NCI-H2227 treated with DMSO at 0.1 percent for 48 hours (cell line): ENCODE data around the gene ZMYND11.
"Not testable (repeated sequence)": the region's sequence is repeated elsewhere in the genome, so short reads cannot be mapped to it uniquely, and the experiment has no call there.

Source experiments
- DNase-seq: peaks from one replicate; lab custom pipeline; 2025; lab: John Stamatoyannopoulos, UW

ZMYND11 gene

DNA sequence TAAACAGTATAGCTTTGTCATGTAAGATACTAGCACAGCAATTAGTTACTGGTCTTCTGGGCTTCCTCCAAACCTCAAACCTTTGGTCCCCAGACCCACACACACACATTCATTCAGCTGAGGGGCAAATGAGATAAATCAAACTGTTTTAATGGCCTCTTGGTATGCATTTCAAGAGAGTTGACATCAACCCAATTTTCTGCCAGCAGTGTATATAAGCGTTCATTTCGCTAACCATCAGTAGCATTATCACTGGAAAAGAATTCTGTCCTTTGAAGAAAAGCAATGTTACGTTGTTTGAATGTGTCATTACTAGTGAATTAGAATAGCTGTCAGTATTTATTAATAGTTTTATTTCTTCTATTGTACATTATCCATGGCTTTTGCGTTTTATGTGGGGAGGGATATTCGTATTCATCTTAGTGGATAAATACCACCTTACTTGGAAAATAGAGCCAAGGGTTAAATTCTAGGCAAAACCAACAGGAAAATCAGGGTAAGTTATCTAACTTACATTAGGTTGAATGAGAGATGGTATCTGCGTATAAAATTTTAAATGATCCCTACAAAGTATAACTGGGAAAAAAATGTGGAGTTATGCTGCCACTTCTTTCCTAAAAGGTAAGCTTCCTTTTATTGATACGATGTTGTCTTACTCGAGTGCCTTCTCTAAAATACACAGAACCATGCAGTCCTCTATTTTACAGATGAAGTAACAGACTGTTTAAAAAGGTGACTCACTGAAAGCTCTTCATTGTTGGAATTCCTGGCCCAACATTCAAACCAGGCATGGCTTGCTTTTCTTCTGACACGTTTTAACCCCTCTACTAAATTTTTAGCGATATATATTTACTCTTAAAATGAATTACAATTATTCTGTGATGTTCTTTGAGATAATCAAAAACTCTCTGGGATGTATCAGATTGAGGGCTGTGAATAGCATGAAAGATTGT, 2.0 kb upstream of the ZMYND11 start:
- no peak for DNase-seq

DNA sequence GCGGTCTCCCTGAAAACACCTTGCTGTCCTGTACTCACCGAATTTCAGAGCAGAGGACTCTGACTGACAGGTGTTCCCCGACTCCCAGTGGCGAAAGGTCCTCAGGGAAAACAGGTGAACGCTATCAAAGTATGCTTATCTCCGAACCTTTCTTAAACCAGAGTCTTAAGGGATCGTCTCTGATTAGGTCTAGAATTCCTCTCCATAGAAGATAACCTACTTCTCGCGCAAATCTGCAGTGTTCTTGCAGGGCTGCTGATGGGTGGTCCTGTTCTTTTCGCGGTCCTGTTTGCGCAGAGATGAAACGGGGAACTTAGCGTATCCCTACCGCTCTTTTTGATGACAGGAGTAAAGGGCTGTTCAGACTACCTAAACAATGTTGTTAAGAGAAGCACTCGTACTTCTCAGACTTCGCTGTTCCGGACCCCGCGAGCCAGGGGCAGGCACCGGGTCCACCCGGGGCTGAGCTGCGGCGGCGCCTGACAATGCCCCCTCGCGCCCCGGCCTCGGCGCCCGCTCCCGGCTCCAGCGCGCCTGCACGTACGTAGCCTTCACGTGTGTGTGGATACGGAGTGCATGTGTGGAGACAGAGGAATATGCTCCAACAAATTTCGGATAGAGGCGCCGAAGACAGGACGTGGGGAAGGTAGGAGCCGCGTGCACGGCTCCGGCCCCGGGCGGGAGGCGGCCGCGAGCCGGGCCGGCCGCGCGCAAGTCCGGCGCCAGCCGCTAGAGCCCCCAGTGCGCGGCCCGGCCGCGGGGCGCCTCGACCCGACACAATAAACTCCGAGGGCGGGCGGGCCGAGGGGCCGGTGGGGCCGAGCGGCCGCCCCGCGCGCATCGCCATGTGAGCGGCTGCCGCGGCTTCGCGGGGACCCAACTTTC, 766 bp upstream of the ZMYND11 start:
- DNase-seq = no peak

DNA sequence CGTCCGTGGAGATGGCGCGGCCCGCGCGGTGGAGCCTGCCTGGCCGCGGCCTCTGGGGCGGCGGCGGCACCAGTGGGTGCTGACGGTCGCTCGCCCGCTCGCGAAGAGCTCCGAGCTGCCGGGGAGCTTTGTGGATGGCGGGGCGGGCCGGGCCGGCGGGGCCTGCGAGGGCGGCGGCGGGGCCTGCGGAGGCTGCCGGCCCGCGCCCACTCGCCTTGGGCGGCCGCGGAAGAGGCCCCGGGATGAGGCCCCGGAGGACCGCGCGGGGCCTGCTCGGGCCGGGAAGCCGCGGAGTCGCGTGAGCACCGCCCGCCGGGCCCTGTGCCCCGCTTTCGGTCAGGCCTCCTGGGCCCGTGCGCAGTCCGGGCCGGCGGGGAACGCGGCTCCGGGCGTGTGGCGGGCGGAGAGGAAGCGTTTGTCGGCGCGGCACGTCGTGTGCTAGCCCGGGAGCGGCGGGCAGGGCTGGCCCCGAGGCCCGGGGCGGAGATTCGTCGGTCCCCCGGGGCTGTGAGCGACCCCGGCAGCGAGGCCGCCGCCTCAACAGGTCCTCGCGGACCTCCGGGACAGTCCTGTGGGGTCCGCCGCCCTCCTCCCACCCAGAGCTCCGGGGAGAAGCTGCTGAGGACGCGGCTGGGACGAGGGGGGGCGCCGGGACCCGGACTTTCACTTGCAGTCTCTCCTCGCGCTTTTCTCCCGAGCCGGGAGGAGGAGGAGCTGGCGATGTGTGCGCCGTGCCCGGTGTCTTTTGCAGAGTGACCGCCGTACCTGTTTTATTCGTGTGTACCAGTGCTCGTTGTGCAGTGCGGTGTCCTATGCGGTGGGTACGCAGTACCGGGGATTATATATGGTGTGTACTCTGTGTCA, 578 bp downstream of the ZMYND11 start:
- peak; percentile 5 for DNase-seq

DNA sequence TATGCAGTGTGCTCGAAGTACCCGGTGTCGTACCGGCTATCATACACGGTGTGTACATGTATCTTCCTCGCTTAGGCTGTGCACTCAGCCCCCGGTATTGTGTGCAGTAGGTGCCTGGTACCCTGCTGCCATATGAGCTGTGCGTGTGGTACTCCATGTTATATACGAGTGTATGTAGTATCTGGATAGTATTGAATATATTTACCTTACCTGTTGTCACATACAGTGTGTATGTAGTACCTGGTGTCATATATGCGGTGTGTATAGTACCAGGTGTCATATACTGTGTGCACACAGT, 1.2 kb downstream of the ZMYND11 start:
- DNase-seq = no peak

DNA sequence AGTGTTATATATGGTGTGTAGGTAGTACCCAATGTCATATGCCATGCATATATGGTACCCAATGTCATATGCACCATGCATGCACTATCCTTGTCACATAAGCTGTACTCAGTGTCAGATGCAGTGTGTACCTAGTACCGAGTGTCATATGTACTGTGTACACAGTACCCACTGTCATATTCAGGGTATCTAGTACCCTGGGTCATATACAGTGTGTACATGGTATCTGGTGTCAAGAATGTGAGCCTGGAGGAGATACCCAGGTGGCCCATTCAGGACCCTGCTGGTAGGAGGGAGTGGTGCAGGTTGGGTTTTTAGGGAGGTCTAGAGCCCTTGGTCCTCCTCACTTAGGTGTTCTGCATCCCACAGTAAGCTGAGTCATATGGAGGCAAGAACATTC, 1.8 kb downstream of the ZMYND11 start:
- no peak for DNase-seq

DNA sequence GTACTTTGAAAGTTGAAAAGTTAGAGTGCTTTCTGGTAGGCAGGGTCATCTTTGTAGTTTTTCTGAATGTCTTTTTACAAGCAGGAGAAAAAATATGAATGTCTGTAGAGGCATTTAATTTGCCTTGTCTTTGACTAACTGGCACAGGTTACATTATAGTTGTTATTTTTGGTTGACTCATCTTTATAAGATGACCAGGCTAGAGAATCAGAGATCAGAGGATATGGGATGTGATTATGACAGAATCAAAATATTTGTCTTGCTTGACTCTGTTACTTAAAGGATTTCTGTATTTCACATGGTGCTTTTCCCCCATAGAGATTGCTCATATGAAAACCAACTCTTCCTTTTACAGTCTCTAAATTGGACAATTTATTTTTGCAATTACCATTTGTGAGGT, 2.4 kb downstream of the ZMYND11 start:
- no peak for DNase-seq

DNA sequence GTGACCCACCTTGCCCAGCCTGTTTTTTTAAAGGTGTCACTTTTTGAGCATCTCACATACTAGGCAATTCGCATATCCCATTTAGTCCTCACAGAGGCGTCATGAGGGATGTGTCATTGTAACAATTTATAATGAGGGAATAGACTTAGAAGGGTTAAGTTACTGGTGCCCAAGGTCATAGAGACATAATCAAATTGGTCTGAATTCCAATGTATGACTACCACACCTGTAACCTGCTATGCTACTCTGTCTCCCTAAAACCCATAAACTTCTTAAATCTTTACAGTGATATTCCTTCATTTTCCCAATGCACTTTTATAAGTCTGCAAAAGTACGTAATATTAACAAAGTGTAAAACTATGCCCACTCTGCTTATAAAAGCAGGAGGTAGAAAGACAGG, 7.1 kb downstream of the ZMYND11 start:
- DNase-seq = no peak

DNA sequence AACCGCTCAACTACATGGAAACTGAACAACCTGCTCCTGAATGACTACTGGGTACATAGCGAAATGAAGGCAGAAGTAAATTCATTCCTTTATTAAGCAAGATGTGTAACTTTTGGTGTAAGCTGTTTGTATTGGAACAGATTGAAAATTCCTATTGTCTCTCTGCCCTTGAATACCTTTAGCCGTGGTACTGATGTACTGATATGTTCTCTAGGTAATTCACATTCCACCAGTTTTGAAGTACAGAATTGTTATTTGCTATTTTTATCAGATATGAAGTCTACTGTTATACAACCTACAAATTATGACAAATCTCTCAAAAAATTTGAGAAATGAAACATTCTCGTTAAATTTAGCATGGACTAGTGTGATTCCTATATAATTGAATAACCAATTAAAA, 17.7 kb downstream of the ZMYND11 start:
- DNase-seq = no peak

DNA sequence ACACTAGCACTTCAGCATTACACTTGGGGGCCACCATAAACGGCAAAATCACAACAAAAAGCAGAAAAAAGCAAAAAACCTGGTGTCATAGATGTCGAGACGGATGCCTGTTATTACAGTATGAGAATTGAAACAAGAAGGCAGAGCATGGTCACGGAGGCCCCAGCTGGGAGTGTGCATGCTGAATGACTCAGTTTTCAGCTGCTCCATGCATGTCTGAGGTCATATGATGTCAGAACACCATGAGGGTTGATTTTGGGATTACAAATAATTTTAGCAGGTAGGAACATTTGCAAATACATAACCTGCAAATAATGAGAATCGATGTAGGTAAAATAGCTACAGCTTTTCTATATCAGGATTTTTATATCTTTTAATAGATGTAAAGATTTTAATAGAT, 19.1 kb downstream of the ZMYND11 start:
- no peak for DNase-seq

DNA sequence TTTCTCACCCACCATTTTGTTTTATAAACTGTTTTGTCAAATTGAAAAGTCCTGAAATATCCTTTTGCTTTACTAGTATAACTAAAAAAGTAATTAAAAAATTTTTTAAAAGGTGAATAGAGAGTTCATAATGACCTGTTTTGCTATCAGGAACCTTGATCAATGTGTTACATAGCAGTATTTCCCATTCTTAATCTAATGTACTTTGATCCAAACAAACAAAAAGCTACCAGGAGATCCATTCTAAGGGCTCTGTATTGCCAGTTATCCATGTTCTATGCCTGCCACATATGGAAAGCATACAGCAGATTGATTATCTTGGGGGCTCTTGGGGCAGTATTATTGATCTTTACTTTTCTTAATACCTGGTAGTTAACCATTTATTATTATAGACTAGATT, 32.1 kb downstream of the ZMYND11 start:
- no peak for DNase-seq

DNA sequence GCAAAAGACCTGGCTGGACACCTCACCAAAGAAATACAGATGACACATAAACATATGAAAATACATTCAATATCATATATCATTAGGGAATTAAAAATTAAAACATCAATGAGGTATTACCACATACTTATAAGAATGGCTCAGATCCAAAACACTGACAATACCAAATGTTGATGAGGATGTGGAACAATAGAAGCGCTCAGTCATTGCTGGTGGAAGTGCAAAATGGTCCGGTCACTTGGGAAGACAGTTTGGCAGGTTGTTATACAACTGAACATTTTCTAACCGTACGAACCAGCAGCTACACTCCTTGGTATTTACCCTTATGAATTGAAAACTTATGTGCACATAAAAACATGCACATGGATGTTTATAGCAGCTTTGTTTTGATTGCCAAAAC, 38.5 kb downstream of the ZMYND11 start:
- no peak for DNase-seq

DNA sequence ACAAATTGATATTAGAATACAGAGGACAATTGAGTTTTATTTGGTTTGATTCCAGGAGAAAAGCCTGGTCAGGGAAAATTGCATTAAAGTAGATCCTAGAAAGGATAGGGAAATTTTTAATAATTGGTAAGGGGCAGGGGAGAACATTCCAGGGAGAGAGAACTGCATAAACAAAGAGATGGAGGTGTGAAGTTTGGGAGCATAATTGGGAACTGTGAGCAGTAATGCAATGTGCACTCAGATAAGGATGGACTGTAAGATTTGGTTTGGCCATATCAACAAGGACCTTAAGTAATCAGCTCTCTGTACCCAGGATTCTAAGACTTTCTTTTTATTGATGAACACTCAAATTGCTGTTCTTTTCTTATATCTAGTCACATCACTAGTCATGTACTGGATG, 41.4 kb downstream of the ZMYND11 start:
- no peak for DNase-seq

DNA sequence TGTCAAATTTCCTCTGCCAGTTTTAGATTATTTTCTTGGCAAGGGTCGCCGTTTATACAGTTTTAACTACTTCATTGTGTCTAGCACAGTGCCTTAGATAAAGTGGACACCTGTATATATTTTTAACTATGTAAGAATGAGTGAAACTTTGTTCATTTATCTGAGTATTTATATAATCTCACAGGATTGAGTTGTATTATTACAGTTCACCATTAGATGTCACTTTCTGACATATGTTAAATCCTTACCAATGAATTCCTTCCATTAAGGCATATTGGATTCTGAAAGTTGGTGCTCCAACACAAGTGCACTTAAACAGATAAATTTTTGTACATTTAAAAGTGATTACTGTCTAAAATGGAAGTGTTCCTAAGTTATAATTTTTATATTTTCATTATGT, 43.0 kb downstream of the ZMYND11 start:
- peak; percentile 0 for DNase-seq

DNA sequence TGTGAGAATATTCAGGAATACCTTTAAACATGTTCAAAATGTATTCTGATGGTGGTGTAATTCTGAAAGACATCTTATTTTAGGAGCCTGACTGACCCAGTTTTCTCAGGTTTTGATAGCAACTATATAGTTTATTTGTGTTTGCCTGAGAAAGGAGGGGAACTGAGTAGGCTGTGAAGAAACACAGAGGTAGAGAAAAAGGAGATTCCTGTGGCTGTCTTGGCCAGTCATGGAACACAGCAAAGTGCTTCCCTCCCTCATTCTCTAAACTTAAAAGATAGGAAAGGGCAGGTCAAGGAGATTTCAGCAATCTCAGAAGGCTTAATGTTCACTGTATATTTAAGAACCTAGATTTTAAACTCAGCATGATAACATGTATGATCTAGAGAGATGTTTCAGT, 43.5 kb downstream of the ZMYND11 start:
- DNase-seq = no peak

DNA sequence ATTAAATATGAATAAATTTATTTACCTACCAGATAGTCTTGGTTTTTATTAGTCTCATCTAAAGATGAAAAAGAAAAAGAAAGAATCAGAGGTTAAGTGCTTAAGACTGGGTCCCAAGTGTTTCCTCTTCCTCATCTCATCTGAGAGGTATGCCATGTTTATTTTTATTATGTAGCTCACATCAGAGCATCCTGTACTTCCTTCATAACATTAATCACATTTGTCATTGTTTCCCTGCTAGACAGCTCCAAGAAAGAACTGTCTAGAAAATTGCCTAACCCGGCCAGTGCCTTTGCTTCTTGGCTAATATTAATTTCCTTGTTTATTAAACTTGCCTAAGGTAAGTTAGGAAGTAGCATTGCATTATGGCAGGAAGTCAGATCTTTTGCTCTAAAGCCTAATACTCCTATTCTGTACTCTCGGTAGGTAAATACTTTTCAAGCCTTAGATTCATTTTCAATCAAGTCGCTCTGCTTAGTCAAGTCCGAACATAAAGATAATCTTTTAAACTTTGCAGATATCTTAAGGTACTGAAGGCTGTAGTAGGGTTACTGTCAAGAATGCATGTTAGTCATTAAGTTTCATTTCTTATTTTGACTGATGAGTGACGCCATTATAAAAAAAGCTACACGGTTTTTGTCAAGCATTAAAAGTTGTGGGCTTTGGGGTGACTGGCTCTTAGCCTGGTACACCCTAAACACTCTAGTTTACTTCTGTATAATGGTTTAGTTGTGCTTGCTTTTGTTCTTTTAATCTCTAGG, 47.4 kb downstream of the ZMYND11 start:
- DNase-seq = no peak

DNA sequence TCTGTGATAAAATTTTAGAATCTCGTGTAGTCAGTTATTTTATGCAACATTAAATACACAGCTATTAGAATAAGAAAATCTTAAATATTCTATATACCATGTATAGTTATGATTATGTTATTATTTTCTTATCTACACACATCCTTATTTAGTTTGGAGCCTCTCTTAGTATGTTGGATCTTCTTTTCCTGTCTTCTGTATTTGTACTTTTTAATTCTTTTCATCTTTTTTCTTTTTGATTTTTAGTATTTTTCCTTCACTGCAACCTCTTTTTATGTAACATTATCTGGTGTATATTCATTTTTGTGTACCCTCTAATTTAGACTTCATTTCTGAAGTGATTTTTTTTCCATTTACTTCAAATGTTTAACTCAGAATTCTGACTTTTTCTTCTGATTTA, 48.9 kb downstream of the ZMYND11 start:
- DNase-seq = no peak

DNA sequence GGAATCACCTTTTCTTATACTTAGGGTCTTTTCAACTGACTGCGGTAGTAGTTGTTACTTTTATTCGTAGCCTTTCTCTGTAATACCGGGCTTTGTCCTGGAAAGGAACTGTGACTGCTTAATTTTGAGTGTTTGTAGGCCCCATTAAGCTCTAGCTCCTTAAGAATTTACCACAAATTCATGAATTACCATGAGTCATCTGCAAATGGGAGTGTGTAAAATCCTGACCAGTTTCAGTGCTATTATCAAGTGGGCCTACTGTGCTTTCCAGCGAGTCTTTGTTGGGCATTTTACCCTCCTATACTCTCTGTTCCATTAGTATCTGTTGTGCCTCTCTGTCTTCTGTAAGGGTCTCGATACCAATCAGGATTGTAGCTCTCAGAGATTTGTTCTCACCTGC, 49.7 kb downstream of the ZMYND11 start:
- DNase-seq = no peak

DNA sequence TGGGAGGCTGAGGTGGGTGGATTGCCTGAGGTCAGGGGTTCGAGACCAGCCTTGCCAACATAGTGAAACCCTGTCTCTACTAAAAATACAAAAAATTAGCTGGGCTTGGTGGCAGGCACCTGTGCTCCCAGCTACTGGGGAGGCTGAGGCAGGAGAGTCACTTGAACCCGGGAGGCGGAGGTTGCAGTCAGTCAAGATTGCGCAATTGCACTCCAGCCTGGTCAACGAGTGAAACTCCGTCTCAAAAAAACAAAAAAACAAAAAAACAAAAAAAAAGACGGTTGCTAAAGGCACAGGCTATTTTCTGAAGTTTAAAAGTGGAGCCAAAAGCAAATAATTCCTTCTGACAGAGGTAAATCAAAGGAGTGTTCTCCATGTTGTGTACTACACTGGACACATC, 50.3 kb downstream of the ZMYND11 start:
- DNase-seq = not testable (repeated sequence)

DNA sequence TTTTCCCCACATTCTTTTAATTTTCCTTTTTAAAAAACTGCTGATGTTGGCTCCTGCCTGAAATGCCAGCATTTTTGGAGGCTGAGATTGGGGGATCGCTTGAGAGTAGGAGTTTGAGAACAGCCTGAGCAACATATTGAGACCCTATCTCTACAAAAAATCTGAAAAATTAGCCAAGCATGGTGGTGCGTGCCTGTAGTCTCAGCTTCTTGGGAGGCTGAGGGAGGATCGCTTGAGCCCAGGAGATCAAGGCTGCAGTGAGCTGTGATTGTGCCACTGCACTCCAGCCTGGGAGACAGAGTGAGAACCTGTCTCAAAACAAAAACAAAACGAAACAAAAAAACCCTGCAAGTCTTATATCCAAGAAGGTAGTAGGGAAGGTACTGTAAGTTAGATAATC, 51.7 kb downstream of the ZMYND11 start:
- DNase-seq = no peak

DNA sequence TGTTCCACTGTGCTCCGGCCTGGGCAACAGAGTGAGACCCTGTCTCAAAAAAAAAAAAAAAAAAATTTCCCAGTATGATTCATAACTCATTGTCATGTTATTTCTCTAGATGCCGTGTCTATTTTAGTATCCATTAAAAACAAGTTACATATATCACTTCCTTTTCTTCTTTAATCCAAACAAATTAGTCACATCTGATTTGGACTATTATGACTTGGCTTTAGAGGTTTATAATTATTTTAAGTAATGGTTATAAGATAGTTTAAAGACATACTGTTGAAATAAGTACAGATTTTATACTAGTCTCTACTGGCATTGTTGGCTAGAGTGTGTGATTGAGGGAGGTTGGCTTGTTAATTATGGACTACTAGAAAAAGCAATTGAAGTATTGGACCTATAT, 53.3 kb downstream of the ZMYND11 start:
- DNase-seq = no peak

DNA sequence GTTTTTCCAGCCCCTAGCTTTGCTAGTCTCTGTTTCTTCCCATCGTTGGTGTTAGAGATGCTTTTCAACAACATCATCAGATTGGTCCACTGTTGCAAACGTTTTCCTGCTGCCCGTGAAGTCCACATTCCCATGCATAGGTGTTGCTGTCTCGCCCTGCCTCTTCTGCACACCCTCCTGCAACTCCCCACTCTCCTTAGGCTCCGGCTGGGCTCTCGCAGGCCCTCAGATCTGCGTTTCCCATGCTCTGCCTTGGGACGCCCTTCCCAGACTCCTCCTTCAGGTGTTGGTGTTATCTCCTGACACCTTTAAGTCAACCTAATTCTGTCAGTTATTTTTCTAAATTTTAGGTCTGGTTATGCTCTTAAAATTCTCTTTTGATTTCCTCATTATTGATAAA, 55.0 kb downstream of the ZMYND11 start:
- DNase-seq = no peak
